ENCODE measurements around the gene ARMH3.

Gene ARMH3

DNA sequence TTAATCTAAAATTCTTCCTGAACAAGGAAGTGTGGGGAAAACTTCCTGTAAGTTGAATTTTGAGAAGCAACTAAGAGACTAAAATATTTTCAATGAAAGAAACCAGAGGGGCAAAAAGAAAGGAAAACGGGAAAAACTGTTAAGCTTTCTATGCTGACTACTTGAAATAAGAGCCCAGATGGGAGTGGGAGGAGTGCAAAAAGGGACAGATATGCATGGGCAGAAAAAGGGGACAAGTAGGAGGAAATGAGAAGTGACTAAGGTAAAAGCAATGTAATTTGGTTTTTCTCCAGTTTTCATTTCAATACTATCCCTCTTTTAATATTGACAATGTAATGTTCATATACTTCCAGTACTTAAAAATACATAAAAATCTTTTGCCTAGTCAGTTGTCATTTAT, 248.8 kb downstream of the ARMH3 start:
- Histone ChIP-seq H3K36me3 (ENCODE audit: insufficient read depth, low read length) (peaks cover 97% of the 10 kb centered on the region), H3K9me3 (ENCODE audit: insufficient read depth, low read depth, low read length) (no peaks in the 10 kb centered on the region), H3K4me3 (ENCODE audit: low read length) (no peak overlapping the region), H3K4me1 (ENCODE audit: insufficient read depth, low read length) (no peaks in the 10 kb centered on the region), H3K27me3 (ENCODE audit: insufficient read depth, low read length) (no peaks in the 10 kb centered on the region), H3K9ac (ENCODE audit: low read depth, low read length) (no peak overlapping the region), H3K27ac (ENCODE audit: low read depth, low read length) (no peak overlapping the region)
- WGBS: 92% methylated on average over 1 of the region's 1 CpG

DNA sequence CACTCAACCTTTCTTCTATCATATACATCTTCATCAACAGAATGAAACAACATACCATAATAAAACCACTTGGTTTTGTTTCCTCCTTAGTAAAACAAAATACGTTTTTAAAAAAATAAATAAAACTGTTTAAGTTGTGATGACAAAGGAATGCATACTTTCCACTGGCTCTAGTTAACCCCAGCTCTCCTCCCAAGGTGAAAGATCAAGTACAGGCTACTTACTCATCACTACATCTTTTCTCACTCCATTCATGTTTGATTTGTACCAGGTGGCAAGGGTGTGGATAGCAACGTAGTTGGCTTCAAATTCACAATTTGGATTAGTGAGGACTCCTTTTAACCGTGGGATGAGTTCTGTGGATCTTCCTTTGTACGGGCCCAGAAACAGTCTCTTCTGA, 252.5 kb downstream of the ARMH3 start:
- WGBS: 97% methylated on average over 4 of the region's 4 CpGs
- Histone ChIP-seq H3K4me1 (ENCODE audit: insufficient read depth, low read length) (no peaks in the 10 kb centered on the region), H3K36me3 (ENCODE audit: insufficient read depth, low read length) (peaks cover 98% of the 10 kb centered on the region), H3K4me3 (ENCODE audit: low read length) (no peak overlapping the region), H3K27me3 (ENCODE audit: insufficient read depth, low read length) (no peaks in the 10 kb centered on the region), H3K9ac (ENCODE audit: low read depth, low read length) (no peak overlapping the region), H3K9me3 (ENCODE audit: insufficient read depth, low read depth, low read length) (no peaks in the 10 kb centered on the region), H3K27ac (ENCODE audit: low read depth, low read length) (no peak overlapping the region)

DNA sequence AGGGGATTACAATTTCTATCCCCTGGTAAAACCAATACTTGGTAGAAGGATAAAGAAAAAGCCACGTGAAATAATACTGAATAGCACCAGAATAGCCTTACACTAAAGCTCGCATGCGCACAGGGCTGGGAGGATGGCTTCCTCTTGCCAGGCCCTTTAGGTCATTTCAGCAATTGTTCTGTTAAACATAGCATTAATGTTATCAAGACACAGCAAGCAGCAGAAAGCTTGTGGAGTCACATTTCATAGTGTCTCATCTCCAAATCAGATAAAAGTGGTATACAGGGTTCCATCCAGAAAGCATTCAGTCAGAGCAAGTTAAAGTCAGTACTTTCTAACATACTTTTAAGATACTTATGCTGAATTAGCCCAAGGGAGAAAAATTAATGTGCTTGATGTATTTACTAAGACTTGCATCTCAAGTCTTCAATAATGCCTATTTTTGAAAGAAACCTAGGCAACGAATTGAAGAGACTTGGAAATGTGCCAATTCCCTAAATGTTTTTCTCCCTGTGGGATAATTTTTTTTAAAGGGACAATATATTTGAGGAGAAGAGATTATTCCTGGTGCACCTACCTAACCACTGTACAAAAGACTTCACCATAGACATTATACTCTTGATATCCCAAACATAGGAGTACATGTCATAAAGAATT, 258.4 kb downstream of the ARMH3 start:
- no peak overlapping the region for H3K27ac ChIP-seq (ENCODE audit: low read depth, low read length)
- no peaks in the 10 kb centered on the region for H3K9me3 ChIP-seq (ENCODE audit: insufficient read depth, low read depth, low read length)
- no peaks in the 10 kb centered on the region for H3K4me1 ChIP-seq (ENCODE audit: insufficient read depth, low read length)
- H3K9ac ChIP-seq (ENCODE audit: low read depth, low read length): no peak overlapping the region
- no peak overlapping the region for H3K4me3 ChIP-seq (ENCODE audit: low read length)
- H3K36me3 ChIP-seq (ENCODE audit: insufficient read depth, low read length): peaks cover 100% of the 10 kb centered on the region
- no peaks in the 10 kb centered on the region for H3K27me3 ChIP-seq (ENCODE audit: insufficient read depth, low read length)
- 97% methylated on average over 4 of the region's 4 CpGs for WGBS

Data from HUES64 (cell line).